ENCODE results near the gene CLMN.

DNA sequence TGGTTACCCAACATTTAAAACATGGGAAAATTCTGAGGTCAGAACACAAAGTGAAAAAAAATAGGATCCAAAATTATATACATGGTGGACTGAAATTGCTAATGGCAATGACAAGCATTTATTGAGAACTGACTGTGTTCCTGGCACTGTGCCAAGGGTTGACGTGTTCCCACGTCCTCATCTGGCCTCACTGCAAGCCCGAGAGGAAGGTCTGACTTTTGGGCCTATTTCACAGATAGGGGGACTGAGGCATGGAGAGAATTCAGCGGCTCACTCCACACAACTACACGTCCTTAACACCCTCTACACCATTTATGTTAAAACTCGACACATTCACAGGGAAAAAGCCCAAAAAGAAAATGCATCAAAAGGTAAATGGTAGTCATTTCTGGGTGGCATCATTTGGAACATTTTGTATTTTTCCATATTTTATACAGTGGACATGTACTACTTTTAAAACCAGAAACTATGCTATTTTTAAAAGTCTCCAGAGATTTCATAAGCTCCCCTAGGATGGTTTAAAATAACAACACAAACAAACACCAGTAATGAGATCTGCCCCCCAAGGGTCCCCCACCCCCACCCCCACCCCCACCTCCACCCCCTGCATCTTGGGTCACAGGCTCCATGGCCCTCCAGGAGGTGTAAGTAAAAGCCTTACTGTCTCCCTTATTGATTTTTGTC, 27.7 kb downstream of the CLMN start:
- TF ChIP-seq, protein P1, sequence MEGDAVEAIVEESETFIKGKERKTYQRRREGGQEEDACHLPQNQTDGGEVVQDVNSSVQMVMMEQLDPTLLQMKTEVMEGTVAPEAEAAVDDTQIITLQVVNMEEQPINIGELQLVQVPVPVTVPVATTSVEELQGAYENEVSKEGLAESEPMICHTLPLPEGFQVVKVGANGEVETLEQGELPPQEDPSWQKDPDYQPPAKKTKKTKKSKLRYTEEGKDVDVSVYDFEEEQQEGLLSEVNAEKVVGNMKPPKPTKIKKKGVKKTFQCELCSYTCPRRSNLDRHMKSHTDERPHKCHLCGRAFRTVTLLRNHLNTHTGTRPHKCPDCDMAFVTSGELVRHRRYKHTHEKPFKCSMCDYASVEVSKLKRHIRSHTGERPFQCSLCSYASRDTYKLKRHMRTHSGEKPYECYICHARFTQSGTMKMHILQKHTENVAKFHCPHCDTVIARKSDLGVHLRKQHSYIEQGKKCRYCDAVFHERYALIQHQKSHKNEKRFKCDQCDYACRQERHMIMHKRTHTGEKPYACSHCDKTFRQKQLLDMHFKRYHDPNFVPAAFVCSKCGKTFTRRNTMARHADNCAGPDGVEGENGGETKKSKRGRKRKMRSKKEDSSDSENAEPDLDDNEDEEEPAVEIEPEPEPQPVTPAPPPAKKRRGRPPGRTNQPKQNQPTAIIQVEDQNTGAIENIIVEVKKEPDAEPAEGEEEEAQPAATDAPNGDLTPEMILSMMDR (conservative IDR thresholded peaks at IDR 0.05; ENCODE audit: low read depth, low read length), result no peak
- no peak for TF ChIP-seq EZH2 (IDR thresholded peaks at IDR 0.05; ENCODE audit: borderline replicate concordance, low read depth, low read length, poor library complexity, severe bottlenecking)
